Measurements from ENCODE around the gene PDCD2L.

GRCh38 chr19:34448191-34448590 lies 44.0 kb downstream of the PDCD2L start:
- TF ChIP-seq EZH2 (IDR thresholded peaks at IDR 0.05; ENCODE audit: low read length, unreplicated experiment) (no peak), CTCF (conservative IDR thresholded peaks at IDR 0.05; ENCODE audit: low read depth, low read length) (no peak), EZH2phosphoT487 (IDR thresholded peaks at IDR 0.05; ENCODE audit: borderline replicate concordance, low read length) (no peak)

Data from PC-3 (cell line).